ENCODE results near the gene PREX1.

DNA sequence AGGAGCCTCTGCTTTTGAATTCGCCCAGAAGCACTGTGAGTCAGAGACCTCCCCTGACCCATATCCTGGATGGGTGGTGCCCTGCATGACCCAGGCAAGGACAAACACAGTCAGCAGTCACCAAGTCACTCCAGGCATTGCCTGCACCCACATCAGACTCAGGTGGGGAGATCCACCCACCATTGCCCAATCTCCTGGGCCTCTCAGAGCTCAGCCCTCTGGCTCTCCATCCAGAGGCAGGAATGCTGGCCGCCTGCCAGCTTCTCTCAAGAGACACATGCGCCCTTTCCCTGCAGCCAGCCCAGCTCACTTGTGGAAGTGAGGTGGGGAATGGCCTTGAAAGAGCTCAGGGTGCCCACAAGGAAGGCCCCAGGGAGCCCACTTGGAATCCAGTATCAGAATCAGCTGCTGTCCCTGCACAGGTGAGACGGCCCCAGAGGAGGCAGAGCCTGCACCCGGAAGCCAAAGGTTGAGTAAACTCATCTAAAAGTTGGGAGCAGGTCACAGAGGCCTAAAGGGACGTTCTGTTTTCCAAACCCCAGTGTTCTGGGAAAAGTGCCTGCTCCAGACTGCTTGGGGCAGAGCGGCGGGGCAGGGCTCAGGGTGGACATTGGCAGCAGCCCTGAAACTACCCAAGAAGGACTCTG lies 129.8 kb downstream of the PREX1 start:
- TF ChIP-seq, protein P1, sequence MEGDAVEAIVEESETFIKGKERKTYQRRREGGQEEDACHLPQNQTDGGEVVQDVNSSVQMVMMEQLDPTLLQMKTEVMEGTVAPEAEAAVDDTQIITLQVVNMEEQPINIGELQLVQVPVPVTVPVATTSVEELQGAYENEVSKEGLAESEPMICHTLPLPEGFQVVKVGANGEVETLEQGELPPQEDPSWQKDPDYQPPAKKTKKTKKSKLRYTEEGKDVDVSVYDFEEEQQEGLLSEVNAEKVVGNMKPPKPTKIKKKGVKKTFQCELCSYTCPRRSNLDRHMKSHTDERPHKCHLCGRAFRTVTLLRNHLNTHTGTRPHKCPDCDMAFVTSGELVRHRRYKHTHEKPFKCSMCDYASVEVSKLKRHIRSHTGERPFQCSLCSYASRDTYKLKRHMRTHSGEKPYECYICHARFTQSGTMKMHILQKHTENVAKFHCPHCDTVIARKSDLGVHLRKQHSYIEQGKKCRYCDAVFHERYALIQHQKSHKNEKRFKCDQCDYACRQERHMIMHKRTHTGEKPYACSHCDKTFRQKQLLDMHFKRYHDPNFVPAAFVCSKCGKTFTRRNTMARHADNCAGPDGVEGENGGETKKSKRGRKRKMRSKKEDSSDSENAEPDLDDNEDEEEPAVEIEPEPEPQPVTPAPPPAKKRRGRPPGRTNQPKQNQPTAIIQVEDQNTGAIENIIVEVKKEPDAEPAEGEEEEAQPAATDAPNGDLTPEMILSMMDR (IDR thresholded peaks at IDR 0.05 in 8 of 11, conservative IDR thresholded peaks at IDR 0.05 in 3 of 11), result no peak
- TF ChIP-seq POLR2A (IDR thresholded peaks at IDR 0.05) (no peak), POLR2AphosphoS5 (IDR thresholded peaks at IDR 0.05) (peak in 2 of 3 donors; percentile 5 to 56)

Data from spleen (tissue), 7 donors.